ENCODE data around the gene PDP2. TPM values are rescaled to one million over a fixed set of nuclear protein-coding genes. Genes with fewer than 3 reads are reported as not detected.

Gene PDP2
- total and polyA plus RNA-seq, 2 donors from 2014 or later, result 5.1 to 9.2 TPM

- FAIRE-seq, result no peak
- no peaks in the 10 kb centered on the region for H3K9me3 ChIP-seq (ENCODE audit: control insufficient read depth in 2 of 3, insufficient read depth in 1 of 3, low read length in 3 of 3)
- H3K27me3 ChIP-seq (ENCODE audit: control insufficient read depth, insufficient read depth, low read length), result no peaks in the 10 kb centered on the region
- intact Hi-C loops (cut with DNase I), result no loop called here
- H3K27ac ChIP-seq (ENCODE audit: low read depth in 2 of 2, low read length in 2 of 2), result no peak overlapping the region
- H3K9ac ChIP-seq (ENCODE audit: low read length in 3 of 3), result no peak overlapping the region
- DNase-seq, result no peak
- H3K4me1 ChIP-seq (ENCODE audit: control insufficient read depth in 2 of 3, insufficient read depth in 2 of 3, low read depth in 1 of 3, low read length in 3 of 3), result no peaks in the 10 kb centered on the region
- TF ChIP-seq CTCF (IDR thresholded peaks at IDR 0.05; ENCODE audit: borderline replicate concordance, extremely low read depth, insufficient read depth), result no peak
- H3K4me3 ChIP-seq (ENCODE audit: low read length in 3 of 3), result no peak overlapping the region
- H3K36me3 ChIP-seq (ENCODE audit: control insufficient read depth in 2 of 3, insufficient read depth in 3 of 3, low read length in 3 of 3), result no peaks in the 10 kb centered on the region
These were observed 23.5 kb upstream of the PDP2 start for GRCh38 chr16:66856801-66857200.

- Histone ChIP-seq H3K4me3 (ENCODE audit: low read length in 3 of 3) (no peak overlapping the region), H3K4me1 (ENCODE audit: control insufficient read depth in 2 of 3, insufficient read depth in 2 of 3, low read depth in 1 of 3, low read length in 3 of 3) (no peaks in the 10 kb centered on the region), H3K9ac (ENCODE audit: low read length in 3 of 3) (no peak overlapping the region), H3K27ac (ENCODE audit: low read depth in 2 of 2, low read length in 2 of 2) (no peak overlapping the region), H3K9me3 (ENCODE audit: control insufficient read depth in 2 of 3, insufficient read depth in 1 of 3, low read length in 3 of 3) (no peaks in the 10 kb centered on the region), H3K27me3 (ENCODE audit: control insufficient read depth, insufficient read depth, low read length) (no peaks in the 10 kb centered on the region), H3K36me3 (ENCODE audit: control insufficient read depth in 2 of 3, insufficient read depth in 3 of 3, low read length in 3 of 3) (no peaks in the 10 kb centered on the region)
- DNase-seq (no peak), FAIRE-seq (no peak)
- intact Hi-C loops (cut with DNase I), result no loop called here
- no peak for TF ChIP-seq CTCF (IDR thresholded peaks at IDR 0.05; ENCODE audit: borderline replicate concordance, extremely low read depth, insufficient read depth)
These were observed 22.9 kb upstream of the PDP2 start for GRCh38 chr16:66857437-66857836.

- Histone ChIP-seq H3K27ac (ENCODE audit: low read depth in 2 of 2, low read length in 2 of 2) (no peak overlapping the region), H3K4me1 (ENCODE audit: control insufficient read depth in 2 of 3, insufficient read depth in 2 of 3, low read depth in 1 of 3, low read length in 3 of 3) (no peaks in the 10 kb centered on the region), H3K36me3 (ENCODE audit: control insufficient read depth in 2 of 3, insufficient read depth in 3 of 3, low read length in 3 of 3) (no peaks in the 10 kb centered on the region), H3K9ac (ENCODE audit: low read length in 3 of 3) (no peak overlapping the region), H3K9me3 (ENCODE audit: control insufficient read depth in 2 of 3, insufficient read depth in 1 of 3, low read length in 3 of 3) (no peaks in the 10 kb centered on the region), H3K27me3 (ENCODE audit: control insufficient read depth, insufficient read depth, low read length) (no peaks in the 10 kb centered on the region), H3K4me3 (ENCODE audit: low read length in 3 of 3) (no peak overlapping the region)
- peak in 1 of 5 donors; percentile 3 for DNase-seq
- intact Hi-C loops (cut with DNase I), result no loop called here
- no peak for TF ChIP-seq CTCF (IDR thresholded peaks at IDR 0.05; ENCODE audit: borderline replicate concordance, extremely low read depth, insufficient read depth)
- FAIRE-seq, result no peak
These were observed 21.4 kb upstream of the PDP2 start for GRCh38 chr16:66858740-66859396.

Data from kidney (tissue), 14 donors.